HUES48 (cell line): Measurements from ENCODE around the gene SPINT1.
"Not testable (repeated sequence)": the region's sequence is repeated elsewhere in the genome, so short reads cannot be mapped to it uniquely, and the experiment has no call there.

Experiments
- H3K27ac ChIP-seq: one replicate; pipeline ENCODE4 v1.7.0; 2013; ENCODE audit warnings: low read depth, low read length, inconsistent platforms
- H3K27me3 ChIP-seq: 2 replicates; pipeline ENCODE4 v1.6.1; 2013; ENCODE audit warnings: mild to moderate bottlenecking, low read length; ENCODE audit not compliant: control insufficient read depth, insufficient read depth
- H3K36me3 ChIP-seq: 2 replicates; pipeline ENCODE4 v1.6.1; 2013; ENCODE audit warnings: low read length; ENCODE audit not compliant: control insufficient read depth, insufficient read depth
- H3K4me1 ChIP-seq: 2 replicates; pipeline ENCODE4 v1.6.1; 2013; ENCODE audit warnings: mild to moderate bottlenecking, low read length; ENCODE audit not compliant: control insufficient read depth, insufficient read depth
- H3K4me3 ChIP-seq: 2 replicates; pipeline ENCODE4 v1.5.1; 2013; ENCODE audit warnings: mild to moderate bottlenecking, low read depth, low read length
- H3K9ac ChIP-seq: 2 replicates; pipeline ENCODE4 v1.6.1; 2013; ENCODE audit warnings: mild to moderate bottlenecking, low read depth, low read length, moderate library complexity
- H3K9me3 ChIP-seq: 2 replicates; pipeline ENCODE4 v1.6.1; 2013; ENCODE audit warnings: low read length; ENCODE audit not compliant: control insufficient read depth, insufficient read depth

SPINT1 gene

GRCh38 chr15:40861147-40861546 lies 17.3 kb downstream of the SPINT1 start:
- H3K27ac ChIP-seq, H3K9ac ChIP-seq, H3K4me1 ChIP-seq, H3K27me3 ChIP-seq, H3K4me3 ChIP-seq, H3K9me3 ChIP-seq: not testable (repeated sequence)
- peaks cover 14% of the 10 kb centered on the region for H3K36me3 ChIP-seq

- Histone ChIP-seq H3K4me1 (no peaks in the 10 kb centered on the region), H3K27me3 (no peaks in the 10 kb centered on the region), H3K27ac (no peak overlapping the region), H3K36me3 (no peaks in the 10 kb centered on the region), H3K4me3 (no peak overlapping the region), H3K9me3 (no peaks in the 10 kb centered on the region), H3K9ac (no peak overlapping the region)
Observed at GRCh38 chr15:40863660-40864270, 19.9 kb downstream of the SPINT1 start.

- Histone ChIP-seq H3K4me3 (no peak overlapping the region), H3K4me1 (peaks cover 8% of the 10 kb centered on the region; the same call in 1 of the 2 replicates), H3K27me3 (no peaks in the 10 kb centered on the region), H3K27ac (no peak overlapping the region), H3K36me3 (no peaks in the 10 kb centered on the region), H3K9ac (no peak overlapping the region), H3K9me3 (no peaks in the 10 kb centered on the region)
Observed at GRCh38 chr15:40867199-40867598, 23.4 kb downstream of the SPINT1 start.

GRCh38 chr15:40869686-40870085 lies 25.8 kb downstream of the SPINT1 start:
- no peaks in the 10 kb centered on the region for H3K9me3 ChIP-seq
- H3K4me1 ChIP-seq = peaks cover 21% of the 10 kb centered on the region
- H3K9ac ChIP-seq = no peak overlapping the region
- H3K36me3 ChIP-seq = no peaks in the 10 kb centered on the region
- no peak overlapping the region for H3K4me3 ChIP-seq
- H3K27ac ChIP-seq = no peak overlapping the region
- no peaks in the 10 kb centered on the region for H3K27me3 ChIP-seq

- H3K4me3 ChIP-seq = no peak overlapping the region
- no peaks in the 10 kb centered on the region for H3K9me3 ChIP-seq
- H3K27me3 ChIP-seq = no peaks in the 10 kb centered on the region
- no peaks in the 10 kb centered on the region for H3K36me3 ChIP-seq
- peaks cover 21% of the 10 kb centered on the region for H3K4me1 ChIP-seq
- no peak overlapping the region for H3K9ac ChIP-seq
- H3K27ac ChIP-seq = no peak overlapping the region
Observed at GRCh38 chr15:40870716-40871115, 26.9 kb downstream of the SPINT1 start.

GRCh38 chr15:40871749-40872617 lies 28.1 kb downstream of the SPINT1 start:
- Histone ChIP-seq H3K9me3 (no peaks in the 10 kb centered on the region), H3K4me3 (no peak overlapping the region), H3K36me3 (no peaks in the 10 kb centered on the region), H3K4me1 (peaks cover 21% of the 10 kb centered on the region), H3K27me3 (no peaks in the 10 kb centered on the region), H3K27ac (peak overlapping the region; percentile 66), H3K9ac (no peak overlapping the region)

GRCh38 chr15:40872791-40873693 lies 29.2 kb downstream of the SPINT1 start:
- Histone ChIP-seq H3K9me3 (no peaks in the 10 kb centered on the region), H3K27ac (no peak overlapping the region), H3K27me3 (no peaks in the 10 kb centered on the region), H3K9ac (no peak overlapping the region), H3K4me1 (peaks cover 21% of the 10 kb centered on the region), H3K36me3 (no peaks in the 10 kb centered on the region), H3K4me3 (peak overlapping the region; percentile 79)

GRCh38 chr15:40873694-40874561 lies 30.1 kb downstream of the SPINT1 start, which contains the start of gene RHOV:
TSS of gene RHOV (minus strand) at chr15:40874234. CDS start at chr15:40874139, 95 bp downstream.
- Histone ChIP-seq H3K4me3 (peak within 1 kb of the TSS; percentile 79), H3K36me3 (no peaks in the 10 kb centered on the region), H3K9me3 (no peaks in the 10 kb centered on the region), H3K27ac (no peak within 1 kb of the TSS), H3K4me1 (peaks cover 21% of the 10 kb centered on the region), H3K9ac (peak within 1 kb of the TSS; percentile 39; the same call in 1 of the 2 replicates), H3K27me3 (no peaks in the 10 kb centered on the region)

GRCh38 chr15:40875991-40876730 lies 32.3 kb downstream of the SPINT1 start:
- H3K4me1 ChIP-seq = peaks cover 21% of the 10 kb centered on the region
- no peak overlapping the region for H3K27ac ChIP-seq
- H3K9ac ChIP-seq = no peak overlapping the region
- no peaks in the 10 kb centered on the region for H3K36me3 ChIP-seq
- H3K4me3 ChIP-seq = no peak overlapping the region
- no peaks in the 10 kb centered on the region for H3K27me3 ChIP-seq
- no peaks in the 10 kb centered on the region for H3K9me3 ChIP-seq
